ENCODE data around the gene KPNA4. TPM values are rescaled to one million over a fixed set of nuclear protein-coding genes. Genes with fewer than 3 reads are reported as not detected.

The KPNA4 gene
- total RNA-seq, 1 experiment from 2014 or later: 76.7 TPM

- no peak overlapping the region for H3K4me2 ChIP-seq (ENCODE audit: insufficient read depth, insufficient read length, low read length)
- no peaks in the 10 kb centered on the region for H3K4me1 Mint-ChIP-seq
- H3K9me3 ChIP-seq (ENCODE audit: control insufficient read depth, low read depth, low read length): no peaks in the 10 kb centered on the region
- H2BK5ac ChIP-seq (ENCODE audit: insufficient read length, low read length): no peak overlapping the region
- H3K36me3 Mint-ChIP-seq (ENCODE audit: insufficient read depth in 1 of 3, low read depth in 3 of 3): no peaks in the 10 kb centered on the region
- H4K5ac ChIP-seq (ENCODE audit: insufficient read length, low read depth, low read length): no peak overlapping the region
- H3K27ac Mint-ChIP-seq: no peak overlapping the region
- H4K91ac ChIP-seq (ENCODE audit: insufficient read length, low read depth, low read length): no peak overlapping the region
- H3K14ac ChIP-seq (ENCODE audit: insufficient read depth, low read length): no peak overlapping the region
- no peak overlapping the region for H3K27ac ChIP-seq (ENCODE audit: insufficient read length, low read depth, low read length)
- no peaks in the 10 kb centered on the region for H3K9me3 Mint-ChIP-seq
- no peak overlapping the region for H3K4ac ChIP-seq (ENCODE audit: low read depth, low read length)
- no peak overlapping the region for H3T11ph ChIP-seq (ENCODE audit: low read length)
- H3K79me2 ChIP-seq (ENCODE audit: insufficient read depth, low read length): no peaks in the 10 kb centered on the region
- no peak for DNase-seq
- no peak overlapping the region for H2BK120ac ChIP-seq (ENCODE audit: low read depth, low read length, poor library complexity, severe bottlenecking)
- WGBS (ENCODE audit: extremely low coverage, insufficient read length, low lambda C conversion rate): no CpG with 5 or more reads among the region's 3 CpGs
- no peak overlapping the region for H3K4me3 Mint-ChIP-seq
- H3K23ac ChIP-seq (ENCODE audit: insufficient read length, low read depth, low read length): no peak overlapping the region
- no peaks in the 10 kb centered on the region; the same call in 1 of the 2 replicates for H3K27me3 Mint-ChIP-seq (ENCODE audit: low read depth)
- no peak overlapping the region for H2BK15ac ChIP-seq (ENCODE audit: low read depth, low read length)
- H3K23me2 ChIP-seq (ENCODE audit: insufficient read length, low read depth, low read length, poor library complexity, severe bottlenecking): no peaks in the 10 kb centered on the region
- no peak overlapping the region for H3K18ac ChIP-seq (ENCODE audit: insufficient read length, low read depth, low read length)
- H2AFZ ChIP-seq (ENCODE audit: low read length): no peak overlapping the region
- H3K27me3 ChIP-seq (ENCODE audit: insufficient read depth, low read length): no peaks in the 10 kb centered on the region
- no peaks in the 10 kb centered on the region for H3K79me1 ChIP-seq (ENCODE audit: insufficient read depth, low read depth, low read length, poor library complexity, severe bottlenecking)
- H3K56ac ChIP-seq (ENCODE audit: insufficient read length, low read depth, low read length): no peak overlapping the region
- no peak overlapping the region for H3K9ac ChIP-seq (ENCODE audit: extremely low read depth, insufficient read length, low read length)
- H2AK5ac ChIP-seq (ENCODE audit: insufficient read length, low read length): no peak overlapping the region
- H4K20me1 ChIP-seq (ENCODE audit: control insufficient read depth, insufficient read depth, insufficient read length): no peaks in the 10 kb centered on the region
- no peak overlapping the region for H2BK20ac ChIP-seq (ENCODE audit: low read depth, low read length, poor library complexity, severe bottlenecking)
- TF ChIP-seq, protein P1, sequence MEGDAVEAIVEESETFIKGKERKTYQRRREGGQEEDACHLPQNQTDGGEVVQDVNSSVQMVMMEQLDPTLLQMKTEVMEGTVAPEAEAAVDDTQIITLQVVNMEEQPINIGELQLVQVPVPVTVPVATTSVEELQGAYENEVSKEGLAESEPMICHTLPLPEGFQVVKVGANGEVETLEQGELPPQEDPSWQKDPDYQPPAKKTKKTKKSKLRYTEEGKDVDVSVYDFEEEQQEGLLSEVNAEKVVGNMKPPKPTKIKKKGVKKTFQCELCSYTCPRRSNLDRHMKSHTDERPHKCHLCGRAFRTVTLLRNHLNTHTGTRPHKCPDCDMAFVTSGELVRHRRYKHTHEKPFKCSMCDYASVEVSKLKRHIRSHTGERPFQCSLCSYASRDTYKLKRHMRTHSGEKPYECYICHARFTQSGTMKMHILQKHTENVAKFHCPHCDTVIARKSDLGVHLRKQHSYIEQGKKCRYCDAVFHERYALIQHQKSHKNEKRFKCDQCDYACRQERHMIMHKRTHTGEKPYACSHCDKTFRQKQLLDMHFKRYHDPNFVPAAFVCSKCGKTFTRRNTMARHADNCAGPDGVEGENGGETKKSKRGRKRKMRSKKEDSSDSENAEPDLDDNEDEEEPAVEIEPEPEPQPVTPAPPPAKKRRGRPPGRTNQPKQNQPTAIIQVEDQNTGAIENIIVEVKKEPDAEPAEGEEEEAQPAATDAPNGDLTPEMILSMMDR (conservative IDR thresholded peaks at IDR 0.05): no peak
- no peaks in the 10 kb centered on the region for H3K4me1 ChIP-seq (ENCODE audit: insufficient read depth, low read length)
- no peak overlapping the region for H2BK12ac ChIP-seq (ENCODE audit: insufficient read length, low read depth, low read length)
- no peak overlapping the region for H4K8ac ChIP-seq (replicated peaks; ENCODE audit: insufficient read length, low read depth, low read length)
Measured at GRCh38 chr3:160607826-160608225, 42.5 kb upstream of the KPNA4 start.
